ENCODE data around the gene TOP3B.

TOP3B gene

GRCh38 chr22:21960200-21961126 lies 22.1 kb downstream of the TOP3B start:
- DNase-seq = no peak

- no peak for DNase-seq
Measured at GRCh38 chr22:21959274-21960074, 23.1 kb downstream of the TOP3B start.

GRCh38 chr22:21958360-21959273 lies 24.0 kb downstream of the TOP3B start:
- DNase-seq = no peak

- DNase-seq = peak in 1 of 2 experiments; percentile 12
Measured at GRCh38 chr22:21952586-21953571, 29.7 kb downstream of the TOP3B start, which contains the start of gene PPM1F. TSS of gene PPM1F (minus strand) at chr22:21952848. CDS start at chr22:21946048, 6,800 bp downstream.

GRCh38 chr22:21951931-21952465 lies 30.6 kb downstream of the TOP3B start:
- DNase-seq = no peak

GRCh38 chr22:21951062-21951461 lies 31.5 kb downstream of the TOP3B start:
- DNase-seq = no peak

- no peak for DNase-seq
Measured at GRCh38 chr22:21949948-21950347, 32.6 kb downstream of the TOP3B start.

DNA sequence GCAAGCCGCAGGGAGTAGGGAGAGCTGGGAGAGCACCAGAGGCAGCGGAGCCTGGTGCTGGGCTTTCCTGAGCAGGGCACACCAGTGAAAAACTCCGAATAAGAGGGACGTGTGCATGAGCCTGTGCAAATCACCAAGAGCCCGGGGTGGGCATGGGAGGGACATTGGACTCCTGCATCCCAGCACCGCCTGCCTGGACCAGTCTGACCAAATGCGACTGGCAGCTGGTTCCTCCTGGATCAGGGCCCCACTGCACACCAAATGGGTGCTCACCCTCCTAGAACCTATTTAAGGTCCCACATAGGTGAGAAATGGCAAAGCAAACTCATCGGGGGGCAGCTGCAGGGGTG lies 33.0 kb downstream of the TOP3B start:
- DNase-seq = no peak

- DNase-seq = no peak
Measured at GRCh38 chr22:21948824-21949568, 33.6 kb downstream of the TOP3B start.

DNA sequence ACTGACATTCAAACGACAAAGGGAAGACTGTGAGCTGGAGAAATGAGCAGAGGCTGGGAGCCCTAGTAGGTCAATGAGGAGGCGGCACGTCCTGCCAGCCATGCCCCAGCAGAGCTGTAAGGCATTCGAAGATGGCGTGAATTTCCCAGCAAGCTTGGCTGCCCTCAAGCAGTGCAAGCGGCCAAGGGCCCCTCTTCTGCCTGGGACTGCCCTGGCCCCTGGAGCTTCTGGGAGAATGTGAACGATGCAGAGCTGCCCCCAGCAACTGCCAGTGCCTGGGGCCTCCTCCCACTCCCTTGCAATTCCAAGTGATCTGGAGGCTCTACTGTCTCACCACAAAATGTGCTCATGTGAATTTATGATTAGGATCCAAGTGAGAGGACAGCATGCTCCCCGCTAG lies 34.2 kb downstream of the TOP3B start:
- DNase-seq = no peak

- DNase-seq = no peak
Measured at GRCh38 chr22:21947040-21948014, 35.3 kb downstream of the TOP3B start.

DNA sequence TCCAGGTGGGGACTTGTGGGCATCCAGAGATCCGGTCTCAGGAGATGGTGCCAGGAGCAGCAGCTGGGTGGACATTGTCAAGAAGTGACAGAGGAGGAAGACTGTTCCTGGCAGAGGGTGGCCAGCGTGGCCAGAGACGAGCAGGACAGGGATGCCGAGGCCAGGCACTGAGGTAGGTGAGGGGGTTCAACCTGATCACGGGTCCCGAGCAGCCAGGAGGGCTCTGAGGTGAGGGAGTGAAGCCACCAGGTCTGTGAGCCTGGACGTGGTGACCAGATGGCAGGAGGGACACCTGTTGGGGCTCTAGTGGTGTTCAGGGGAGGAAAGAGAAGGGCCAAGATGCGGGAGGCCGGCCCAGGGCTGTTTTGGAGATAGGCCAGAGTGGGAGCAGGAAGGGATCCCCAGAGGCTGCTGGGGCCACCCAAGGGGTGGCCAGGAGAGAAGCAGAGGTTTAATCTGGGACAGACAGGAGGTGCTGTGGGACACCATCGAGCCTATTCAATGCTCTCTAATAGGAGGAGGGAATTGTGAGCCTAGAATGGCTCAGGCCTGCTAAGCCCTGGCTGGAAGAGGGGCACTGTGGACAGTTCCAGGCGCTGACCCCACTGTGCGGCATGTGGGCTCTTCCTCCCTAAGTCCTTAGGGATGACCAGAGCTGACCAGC lies 36.2 kb downstream of the TOP3B start:
- no peak for DNase-seq

DNA sequence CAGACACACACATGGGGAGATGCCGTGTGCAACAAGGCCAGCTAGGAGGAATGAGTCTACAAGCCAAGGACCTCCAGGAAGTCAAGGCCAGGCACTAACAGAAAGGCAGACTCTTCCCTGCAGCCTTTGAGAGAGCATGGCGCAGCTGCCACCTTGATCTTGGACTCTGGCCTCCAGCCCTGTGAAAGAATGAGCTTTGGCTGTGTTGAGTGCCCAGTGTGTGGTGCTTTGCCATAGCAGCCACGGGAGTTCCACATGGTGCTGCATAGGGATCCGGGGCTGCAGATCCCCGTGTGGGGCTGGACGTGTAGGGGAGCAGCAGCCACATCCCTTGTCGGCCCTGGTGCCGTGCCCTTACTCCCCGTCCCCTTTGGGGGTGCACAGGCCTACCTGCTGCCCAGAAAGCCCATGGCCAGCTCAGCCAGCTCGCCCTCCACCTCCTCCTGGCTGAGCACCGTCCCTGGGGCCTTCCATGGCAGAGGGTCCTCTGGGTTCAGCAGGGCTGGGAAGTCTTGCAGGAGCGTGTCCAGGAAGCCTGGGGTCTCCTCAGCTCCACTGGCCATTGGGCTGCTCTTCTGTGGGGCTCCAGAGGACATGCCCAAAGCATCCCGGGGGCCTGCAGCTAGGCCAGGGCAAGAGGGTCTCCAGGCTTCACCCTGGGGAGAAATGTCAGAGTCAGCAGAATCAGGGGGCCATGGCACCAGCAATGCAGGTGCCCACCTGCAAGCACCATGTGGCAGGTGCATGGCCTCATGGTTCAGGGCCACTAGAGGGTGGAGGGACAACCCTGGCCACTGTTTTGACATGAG lies 36.9 kb downstream of the TOP3B start:
- DNase-seq = no peak

DNA sequence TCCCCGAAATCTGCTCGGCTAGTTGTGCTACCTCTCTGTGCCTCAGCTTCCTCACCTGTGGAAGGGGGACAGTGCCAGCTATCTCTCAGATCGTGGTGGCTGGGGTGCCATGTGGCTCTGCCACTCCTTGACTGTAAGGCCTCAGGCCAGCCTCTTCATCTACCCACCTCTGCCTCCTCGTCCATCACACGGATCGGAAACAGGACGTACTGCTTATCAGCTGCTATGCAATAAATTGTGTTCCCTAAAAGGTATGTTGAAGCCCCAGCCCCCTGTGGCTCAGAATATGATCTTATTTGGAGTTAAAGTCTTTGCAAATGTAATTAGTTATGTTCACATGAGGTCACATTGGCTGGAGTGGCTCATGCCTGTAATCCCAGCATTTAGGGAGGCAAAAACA lies 37.7 kb downstream of the TOP3B start:
- DNase-seq = no peak

DNA sequence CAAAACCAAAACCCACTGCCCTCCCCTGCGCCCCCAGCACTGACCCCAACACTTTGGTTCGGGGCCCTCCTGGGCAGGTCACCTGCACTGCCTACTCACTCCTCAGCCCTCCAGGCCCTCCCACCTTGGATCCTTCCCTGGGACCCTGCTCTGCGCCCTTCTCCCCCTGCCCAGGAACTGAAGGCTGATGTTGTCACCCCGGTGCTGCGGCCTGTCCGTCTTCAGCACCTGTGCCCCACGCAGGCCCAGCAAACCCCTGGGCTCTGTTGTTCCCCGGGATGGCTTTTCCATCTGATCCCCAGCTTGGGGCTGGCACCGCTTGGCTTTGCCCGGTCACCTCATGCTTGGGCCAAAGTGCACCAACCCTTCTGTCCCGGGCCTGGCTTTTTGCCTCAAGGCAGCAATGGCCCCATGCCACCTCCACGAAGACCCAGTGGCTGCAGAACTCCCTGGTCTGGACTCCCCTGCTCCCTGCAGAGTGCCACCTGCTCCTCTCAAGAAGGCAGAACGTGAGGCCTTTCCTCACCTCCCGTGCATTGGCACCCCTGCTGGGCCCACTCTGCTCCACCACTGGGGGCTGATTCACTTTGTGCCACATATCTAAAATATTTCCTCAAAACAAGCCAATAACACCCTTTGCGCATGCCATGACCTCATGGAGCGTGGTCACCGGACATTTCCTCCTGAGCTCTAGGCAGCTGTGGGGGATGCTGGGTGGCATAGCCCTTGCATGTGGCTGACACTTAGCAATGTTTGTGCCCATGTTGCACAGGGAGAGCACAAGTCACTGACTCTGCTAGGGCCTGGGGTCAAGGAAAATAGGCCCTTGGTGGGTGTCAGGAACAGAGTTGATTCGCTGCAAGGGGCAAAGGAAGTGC lies 38.8 kb downstream of the TOP3B start:
- DNase-seq = no peak

Measured in cerebellar nuclear complex (tissue), 1 donor.